HG03558 (cell line): ENCODE measurements around the gene LCE2D.
"Not testable (repeated sequence)": the region's sequence is repeated elsewhere in the genome, so short reads cannot be mapped to it uniquely, and the experiment has no call there.

Experiments
- ATAC-seq: cut with Tn5 transposase; IDR thresholded peaks from one replicate; pipeline ENCODE4 v1.9.1; 2021; ENCODE audit warnings: moderate number of reproducible peaks; ENCODE audit not compliant: unreplicated experiment; ENCODE audit errors: extremely low read depth

LCE2D gene

DNA sequence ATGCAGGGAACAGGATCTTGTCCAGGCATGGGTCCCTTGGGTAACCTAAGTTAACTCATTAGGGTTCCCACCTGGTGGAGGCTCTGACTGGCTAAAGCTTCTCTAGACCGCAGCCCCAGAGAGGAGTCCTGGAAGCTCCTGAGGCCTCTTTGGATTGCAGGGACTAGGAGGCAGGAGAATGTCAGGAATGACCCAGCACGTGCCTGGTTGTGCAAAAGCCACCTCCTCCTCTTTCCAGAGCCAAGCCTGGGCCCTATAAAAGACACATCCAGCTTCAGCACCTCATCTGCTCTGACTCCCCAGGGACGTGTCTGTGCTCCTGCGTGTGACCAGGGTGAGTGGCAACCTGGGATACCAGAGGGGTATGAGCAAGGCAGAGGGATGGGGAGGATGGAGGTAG lies 22.6 kb downstream of the LCE2D start, which contains the start of gene LCE2B:
LCE2B (plus strand) TSS at position 301 of the 400 bp plus-strand sequence. CDS start 721 bp downstream, outside the sequence.
- ATAC-seq = not testable (repeated sequence)

- ATAC-seq = no peak
Measured at GRCh38 chr1:152697701-152698600, 34.8 kb downstream of the LCE2D start, which contains the start of gene LCE2A. Gene LCE2A, plus strand, starts transcription at chr1:152698345. Its CDS starts 557 bp downstream, at chr1:152698902.

GRCh38 chr1:152699746-152700145 lies 36.6 kb downstream of the LCE2D start:
- no peak for ATAC-seq

DNA sequence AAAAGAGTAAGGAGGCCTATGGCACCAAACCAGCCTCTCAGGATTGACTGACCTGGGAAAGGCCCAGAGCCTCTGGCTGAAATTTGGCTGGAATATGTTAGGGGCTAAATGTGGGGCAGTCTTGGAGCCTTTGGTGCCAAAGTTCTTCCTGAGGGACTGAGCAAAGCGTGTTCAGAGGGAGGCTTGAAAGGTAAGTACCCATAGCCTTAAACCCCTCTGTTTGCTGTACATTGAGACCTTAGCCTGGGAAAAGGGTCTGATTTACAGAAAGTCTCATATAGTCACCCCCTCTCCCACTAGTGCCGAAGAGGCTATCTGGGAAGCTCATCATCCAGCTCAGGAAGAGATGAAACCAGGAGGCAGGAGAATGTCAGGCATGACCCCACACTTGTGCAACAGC lies 44.7 kb downstream of the LCE2D start, which contains the start of gene LCE4A:
LCE4A (plus strand) TSS at position 301 of the 400 bp plus-strand sequence. CDS start 916 bp downstream, outside the sequence.
- ATAC-seq = no peak
